Smooth muscle cell (in vitro differentiated cells): ENCODE results near the gene AGAP6. TPM values are rescaled to one million over a fixed set of nuclear protein-coding genes. Genes with fewer than 3 reads are reported as not detected.
"Not testable (repeated sequence)": the region's sequence is repeated elsewhere in the genome, so short reads cannot be mapped to it uniquely, and the experiment has no call there.

ENCODE experiments used
- DNase-seq: peaks from one replicate; lab custom pipeline; 2025; ENCODE audit not compliant: unreplicated experiment; lab: John Stamatoyannopoulos, UW
- H2AFZ ChIP-seq: fragments of 200-600 bp; sonication (generic); 2 replicates; pipeline ENCODE4 v1.6.0; 2016; ENCODE audit warnings: antibody characterized with exemption, low read depth, mild to moderate bottlenecking
- H3F3A ChIP-seq: fragments of 200-600 bp; sonication (generic); 2 replicates; pipeline ENCODE4 v1.6.0; 2017; ENCODE audit warnings: antibody characterized with exemption, low read depth
- H3K27ac ChIP-seq: fragments of 200-600 bp; sonication (generic); 2 replicates; pipeline ENCODE4 v1.5.1; 2016; ENCODE audit warnings: low read depth, mild to moderate bottlenecking
- H3K27me3 ChIP-seq: fragments of 200-600 bp; sonication (generic); 2 replicates; pipeline ENCODE4 v1.6.1; 2016; ENCODE audit warnings: low read depth, mild to moderate bottlenecking
- H3K36me3 ChIP-seq: fragments of 200-600 bp; sonication (generic); 2 replicates; pipeline ENCODE4 v1.5.1; 2016; ENCODE audit warnings: low read depth
- H3K4me1 ChIP-seq: fragments of 200-600 bp; sonication (generic); 2 replicates; pipeline ENCODE4 v1.5.1; 2016; ENCODE audit warnings: low read depth
- H3K4me2 ChIP-seq: fragments of 200-600 bp; sonication (generic); 2 replicates; pipeline ENCODE4 v1.6.0; 2016; ENCODE audit warnings: mild to moderate bottlenecking
- H3K4me3 ChIP-seq: fragments of 200-600 bp; sonication (generic); 2 replicates; pipeline ENCODE4 v1.5.1; 2016; ENCODE audit warnings: mild to moderate bottlenecking
- H3K79me2 ChIP-seq: fragments of 200-600 bp; sonication (generic); 2 replicates; pipeline ENCODE4 v1.6.0; 2016; ENCODE audit warnings: low read depth, mild to moderate bottlenecking
- H3K9ac ChIP-seq: fragments of 200-600 bp; sonication (generic); 2 replicates; pipeline ENCODE4 v1.6.0; 2016; ENCODE audit warnings: low read depth
- H3K9me3 ChIP-seq: fragments of 200-600 bp; sonication (generic); replicated peaks from 2 replicates; pipeline ENCODE4 v1.5.1; 2016; ENCODE audit warnings: low read depth
- H4K20me1 ChIP-seq: fragments of 200-600 bp; sonication (generic); 2 replicates; pipeline ENCODE4 v1.6.0; 2016; ENCODE audit warnings: low read depth
- CTCF ChIP-seq: fragments of 200-600 bp; sonication (generic); IDR thresholded peaks from 2 replicates; pipeline ENCODE4 v1.5.1; 2017; ENCODE audit warnings: borderline replicate concordance, mild to moderate bottlenecking, antibody characterized with exemption; ENCODE audit not compliant: insufficient read depth, poor library complexity, severe bottlenecking
- WGBS: methylation state at CpG from one replicate; pipeline ENCODE4 v1.1.7; 2016; ENCODE audit warnings: low lambda C conversion rate; 5-methylcytosine and 5-hydroxymethylcytosine counted together
- polyA plus RNA-seq: library from polyadenylated mRNA; unstranded; fragments of >200 nt; fragmentation: Nextera tagmentation; extraction: Ambion mirVana; gene quantifications from 2 replicates; pipeline ENCODE4 v1.2.1, GENCODE V29; 2016
- total RNA-seq: library from RNA; depleted of rRNA; stranded (reverse); fragments of >200 nt; gene quantifications from 2 replicates; pipeline ENCODE4 v1.2.3, GENCODE V29; 2014

The AGAP6 gene
- total and polyA plus RNA-seq, 2 experiments from 2014 or later: 5.3 to 7.1 TPM

GRCh38 chr10:50025627-50026026, 37.4 kb downstream of the AGAP6 start:
- H3K4me2 ChIP-seq: no peak overlapping the region

DNA sequence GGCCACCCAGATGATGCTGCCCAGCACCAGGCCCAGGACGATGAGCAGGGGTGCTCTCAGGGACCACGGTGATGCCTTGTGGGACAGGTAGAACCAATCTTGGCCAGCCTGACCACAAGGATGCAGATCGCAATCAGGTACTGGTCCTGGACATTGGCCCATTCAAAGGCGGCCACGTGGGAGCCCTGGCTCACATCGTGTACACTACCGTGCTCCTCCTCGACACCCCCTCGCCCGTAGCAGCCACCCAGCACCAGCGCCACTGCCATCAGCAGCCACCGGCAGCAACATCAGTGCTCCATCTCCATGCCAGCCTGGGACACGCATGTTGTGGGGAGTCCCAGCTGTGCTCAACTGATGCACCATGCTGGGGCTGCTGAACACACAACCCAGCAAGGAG, 39.0 kb downstream of the AGAP6 start:
- H3K79me2 ChIP-seq: no peaks in the 10 kb centered on the region
- H3K4me3 ChIP-seq: no peak overlapping the region
- H3K36me3 ChIP-seq: no peaks in the 10 kb centered on the region
- H3K4me2 ChIP-seq: no peak overlapping the region
- no peaks in the 10 kb centered on the region for H4K20me1 ChIP-seq
- H3K9ac ChIP-seq: no peak overlapping the region
- WGBS: 90% methylated on average over 13 of the region's 13 CpGs
- H3K27me3 ChIP-seq: no peaks in the 10 kb centered on the region
- H3F3A ChIP-seq: no peaks in the 10 kb centered on the region
- no peaks in the 10 kb centered on the region for H3K4me1 ChIP-seq
- H3K27ac ChIP-seq: no peak overlapping the region
- H3K9me3 ChIP-seq: no peaks in the 10 kb centered on the region
- DNase-seq: no peak
- H2AFZ ChIP-seq: no peak overlapping the region
- TF ChIP-seq CTCF: no peak

More at GRCh38 chr10:50025627-50026026, 37.4 kb downstream of the AGAP6 start:
- Histone ChIP-seq H4K20me1 (no peaks in the 10 kb centered on the region), H3K9me3 (no peaks in the 10 kb centered on the region), H3K4me1 (no peaks in the 10 kb centered on the region), H3K27ac (no peak overlapping the region), H2AFZ (no peak overlapping the region), H3K36me3 (no peaks in the 10 kb centered on the region), H3K4me3 (no peak overlapping the region), H3K9ac (no peak overlapping the region), H3K27me3 (no peaks in the 10 kb centered on the region), H3F3A (no peaks in the 10 kb centered on the region), H3K79me2 (no peaks in the 10 kb centered on the region)
- 92% methylated on average over 14 of the region's 14 CpGs for WGBS
- DNase-seq: no peak
- no peak for TF ChIP-seq CTCF

DNA sequence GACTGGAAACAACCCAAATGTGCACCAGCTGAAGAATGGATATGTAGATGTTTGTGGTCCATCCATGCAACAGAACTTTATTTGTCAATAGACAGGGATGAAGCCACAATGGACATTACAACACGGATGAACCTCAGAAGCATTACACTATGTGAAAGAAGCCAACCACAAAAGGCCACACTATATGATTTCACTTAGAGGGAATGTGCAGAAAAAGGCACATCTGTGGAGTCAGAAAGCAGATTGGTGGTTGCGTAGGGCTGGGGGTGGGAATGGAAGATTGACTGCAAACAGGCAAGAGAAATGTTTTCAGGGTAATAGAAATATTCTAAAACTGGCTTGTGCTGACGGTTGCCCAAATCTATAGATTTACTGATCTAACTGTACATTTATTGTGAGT, 45.3 kb downstream of the AGAP6 start:
- Histone ChIP-seq H4K20me1 (no peaks in the 10 kb centered on the region), H3K4me3 (no peak overlapping the region), H3K27me3 (peaks cover 3% of the 10 kb centered on the region), H3K36me3 (no peaks in the 10 kb centered on the region), H3F3A (no peaks in the 10 kb centered on the region), H3K27ac (no peak overlapping the region), H3K9me3 (no peaks in the 10 kb centered on the region), H3K9ac (no peak overlapping the region), H2AFZ (no peak overlapping the region), H3K4me2 (no peak overlapping the region), H3K4me1 (no peaks in the 10 kb centered on the region), H3K79me2 (no peaks in the 10 kb centered on the region)
- 55% methylated on average over 3 of the region's 3 CpGs for WGBS
- no peak for TF ChIP-seq CTCF
- no peak for DNase-seq

DNA sequence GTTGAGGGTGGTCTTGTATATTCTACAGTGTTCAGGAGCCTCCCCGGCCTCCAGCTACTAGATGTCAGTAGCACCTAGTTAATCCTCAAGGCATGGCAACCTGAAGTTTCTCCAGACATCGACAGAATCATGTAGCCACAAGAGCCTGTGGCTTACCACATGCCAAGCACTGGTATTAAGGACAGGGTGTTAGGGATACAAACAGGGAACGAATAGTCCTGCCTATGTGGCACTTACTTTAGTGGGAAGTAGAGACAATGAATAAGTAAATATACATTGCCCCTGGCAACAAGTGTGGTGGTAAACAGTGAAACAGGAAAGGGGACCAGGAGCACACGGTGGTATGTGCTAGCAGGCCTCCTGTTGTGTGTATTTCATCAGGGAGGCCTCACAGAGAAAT, 47.1 kb downstream of the AGAP6 start:
- not testable (repeated sequence) for H3K36me3 ChIP-seq, H3K4me1 ChIP-seq, H3K4me3 ChIP-seq, H3K9me3 ChIP-seq, H3K9ac ChIP-seq, DNase-seq, H3K79me2 ChIP-seq, H3K27me3 ChIP-seq, H3K27ac ChIP-seq, H2AFZ ChIP-seq, H4K20me1 ChIP-seq, H3K4me2 ChIP-seq, H3F3A ChIP-seq
- WGBS: 15% methylated on average over 4 of the region's 4 CpGs
